Measurements from ENCODE around the gene ADAMTS3. TPM values are rescaled to one million over a fixed set of nuclear protein-coding genes. Genes with fewer than 3 reads are reported as not detected.

ADAMTS3 gene
- total RNA-seq, 1 donor from 2014 or later = 2.3 TPM

DNA sequence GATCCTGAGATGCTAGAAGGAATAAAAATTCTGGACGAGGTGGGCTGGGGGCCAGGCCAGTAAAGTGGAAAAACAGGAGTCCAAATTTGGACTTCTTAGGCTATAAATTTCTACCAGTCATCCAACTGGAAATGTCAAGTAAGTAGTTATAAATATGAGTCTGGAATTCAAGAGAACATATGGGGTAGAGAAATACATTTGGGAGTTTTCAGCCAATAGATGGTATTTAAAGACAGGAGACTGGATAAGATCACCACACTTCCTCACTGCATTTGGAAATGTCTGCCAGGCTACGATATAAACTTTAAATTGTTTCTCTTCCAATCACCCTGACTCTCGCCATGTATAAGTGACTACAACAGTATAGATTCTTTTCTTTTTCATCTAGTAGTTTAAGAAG lies 294.8 kb downstream of the ADAMTS3 start:
- intact Hi-C loops (cut with DNase I) = no loop called here
- DNase-seq (ENCODE audit: low spot score) (no peak), ATAC-seq (no peak)

DNA sequence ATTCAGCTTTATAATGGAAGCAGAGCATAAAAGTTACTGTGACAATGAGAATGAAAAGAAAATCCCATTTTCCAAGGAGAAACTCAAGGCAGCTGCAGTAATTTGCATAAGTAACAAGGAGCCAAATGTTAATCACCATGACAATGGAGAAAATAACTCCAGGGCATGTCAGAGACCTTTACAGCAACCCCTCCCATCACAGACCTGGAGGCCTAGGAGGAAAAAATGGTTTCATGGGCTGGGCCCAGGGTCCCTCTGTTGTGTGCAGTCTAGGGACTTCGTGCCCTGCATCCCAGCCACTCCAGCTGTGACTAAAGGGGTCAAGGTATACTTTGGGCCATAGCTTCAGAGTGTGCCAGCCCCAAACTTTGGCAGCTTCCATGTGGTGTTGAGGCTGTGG lies 313.8 kb downstream of the ADAMTS3 start:
- DNase-seq (ENCODE audit: low spot score) (no peak), ATAC-seq (no peak)
- intact Hi-C loops (cut with DNase I) = no loop called here

DNA sequence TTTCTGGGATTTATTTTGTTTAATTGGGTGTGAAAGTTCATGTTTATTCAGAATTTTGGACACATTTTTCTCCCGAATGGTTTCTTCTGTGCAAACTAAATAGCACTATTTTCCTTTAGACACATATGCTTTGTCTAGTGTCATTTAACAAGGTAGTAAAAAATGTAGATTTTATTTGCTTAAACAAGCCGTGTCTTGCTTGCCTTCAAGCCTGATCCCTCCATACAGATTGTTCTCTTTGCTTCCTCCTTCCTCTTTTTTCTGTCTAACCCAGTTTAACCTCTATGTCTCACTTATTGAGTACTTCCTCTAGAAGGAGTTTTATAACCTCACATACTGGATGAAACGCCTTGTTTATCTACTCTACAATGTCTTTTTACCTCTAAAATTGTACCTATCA lies 325.4 kb downstream of the ADAMTS3 start:
- ATAC-seq (no peak), DNase-seq (ENCODE audit: low spot score) (no peak)
- intact Hi-C loops (cut with DNase I) = no loop called here

GRCh38 chr4:72239487-72240116 lies 329.4 kb downstream of the ADAMTS3 start:
- no peak for ATAC-seq
- intact Hi-C loops (cut with DNase I) = no loop called here
- DNase-seq (ENCODE audit: low spot score) = no peak
